OCI-LY7 (cell line): ENCODE data around the gene KPNA4. TPM values are rescaled to one million over a fixed set of nuclear protein-coding genes. Genes with fewer than 3 reads are reported as not detected.

Experiments
- BruUV-seq: library from RNA; stranded (reverse); fragments of 400-500 nt; replicated peaks from 2 replicates; lab custom pipeline; 2021; lab: Mats Ljungman, UMichigan
- CTCF ChIA-PET: fragments of 300-600 bp; sonication (Branson Sonifier 250); formaldehyde crosslinking; loops from one replicate; lab custom pipeline; 2022; ENCODE audit warnings: antibody characterized with exemption; ENCODE audit not compliant: unreplicated experiment; lab: Charles Lee
- POLR2A ChIA-PET: fragments of 300-600 bp; sonication (Branson Sonifier 250); formaldehyde crosslinking; loops from one replicate; lab custom pipeline; 2022; ENCODE audit warnings: antibody characterized with exemption; lab: Charles Lee
- DNase-seq: peaks from one replicate; pipeline ENCODE4 v3.0.0-alpha.2; 2015; ENCODE audit warnings: low spot score
- H2AFZ ChIP-seq: fragments of 200-600 bp; sonication (generic), shearing (Covaris generic); 2 replicates; pipeline ENCODE4 v1.6.1; 2014; ENCODE audit warnings: mild to moderate bottlenecking, antibody characterized with exemption, low read length, moderate library complexity
- H3K27ac ChIP-seq: fragments of 200-600 bp; sonication (generic); 2 replicates; pipeline ENCODE4 v1.5.1; 2014; ENCODE audit warnings: mixed run types, low read depth, mild to moderate bottlenecking, moderate library complexity, low read length, inconsistent platforms; ENCODE audit not compliant: poor library complexity, severe bottlenecking
- H3K36me3 ChIP-seq: fragments of 200-600 bp; sonication (generic); 2 replicates; pipeline ENCODE4 v1.6.1; 2014; ENCODE audit warnings: mild to moderate bottlenecking, antibody characterized with exemption, low read length, moderate library complexity, mixed read lengths; ENCODE audit not compliant: insufficient read depth
- H3K4me1 ChIP-seq: fragments of 200-600 bp; sonication (generic); 2 replicates; pipeline ENCODE4 v1.5.1; 2014; ENCODE audit warnings: mild to moderate bottlenecking, low read length; ENCODE audit not compliant: insufficient read depth, poor library complexity, severe bottlenecking
- H3K4me2 ChIP-seq: fragments of 200-600 bp; sonication (generic); 2 replicates; pipeline ENCODE4 v1.6.1; 2014; ENCODE audit warnings: mild to moderate bottlenecking, low read length
- H3K4me3 ChIP-seq: fragments of 200-600 bp; sonication (generic); 2 replicates; pipeline ENCODE4 v1.5.1; 2014; ENCODE audit warnings: mild to moderate bottlenecking, low read depth, low read length; ENCODE audit not compliant: poor library complexity, severe bottlenecking
- H3K79me2 ChIP-seq: fragments of 200-600 bp; sonication (generic); 2 replicates; pipeline ENCODE4 v1.6.1; 2016; ENCODE audit warnings: low read depth, mild to moderate bottlenecking, low read length, moderate library complexity, mixed read lengths; ENCODE audit not compliant: insufficient read depth
- H3K9me2 ChIP-seq: fragments of 200-600 bp; sonication (generic); 2 replicates; pipeline ENCODE4 v1.6.1; 2016; ENCODE audit warnings: mild to moderate bottlenecking, low read length, mixed read lengths; ENCODE audit not compliant: insufficient read depth
- H3K9me3 ChIP-seq: fragments of 200-600 bp; sonication (generic); 2 replicates; pipeline ENCODE4 v1.6.1; 2014; ENCODE audit warnings: mild to moderate bottlenecking, mixed run types, low read length, mixed read lengths
- H4K20me1 ChIP-seq: fragments of 200-600 bp; sonication (generic); 2 replicates; pipeline ENCODE4 v1.6.1; 2014; ENCODE audit warnings: mild to moderate bottlenecking, antibody characterized with exemption, low read length, moderate library complexity, mixed read lengths; ENCODE audit not compliant: insufficient read depth
- CTCF ChIP-seq: fragments of 200-600 bp; sonication (generic); conservative IDR thresholded peaks from 2 replicates; pipeline ENCODE4 v1.5.1; 2014; ENCODE audit warnings: mild to moderate bottlenecking, antibody characterized with exemption, low read length, moderate library complexity, mixed read lengths
- EZH2phosphoT487 ChIP-seq: fragments of 200-600 bp; sonication (generic); IDR thresholded peaks from 2 replicates; pipeline ENCODE4 v1.6.1; 2018; ENCODE audit warnings: low read depth, borderline replicate concordance, mild to moderate bottlenecking, mixed run types, antibody characterized with exemption, low read length, moderate library complexity, mixed read lengths
- intact Hi-C: fragments of 100-400 bp; cut with micrococcal nuclease; formaldehyde crosslinking; loops from one replicate; pipeline ENCODE4 v1.10.0; 2022; ENCODE audit not compliant: unreplicated experiment
- total RNA-seq, 2 experiments: library from RNA; depleted of rRNA in 1 of 2; stranded (reverse); fragments of >200 nt in 1 of 2; shearing (Covaris generic) in 1 of 2; gene quantifications; 2 replicates each; pipeline ENCODE4 v1.2.3, GENCODE V29; 2014 to 2022

Gene KPNA4
- total RNA-seq, 2 experiments from 2014 or later, result 15.7 to 46.3 TPM

DNA sequence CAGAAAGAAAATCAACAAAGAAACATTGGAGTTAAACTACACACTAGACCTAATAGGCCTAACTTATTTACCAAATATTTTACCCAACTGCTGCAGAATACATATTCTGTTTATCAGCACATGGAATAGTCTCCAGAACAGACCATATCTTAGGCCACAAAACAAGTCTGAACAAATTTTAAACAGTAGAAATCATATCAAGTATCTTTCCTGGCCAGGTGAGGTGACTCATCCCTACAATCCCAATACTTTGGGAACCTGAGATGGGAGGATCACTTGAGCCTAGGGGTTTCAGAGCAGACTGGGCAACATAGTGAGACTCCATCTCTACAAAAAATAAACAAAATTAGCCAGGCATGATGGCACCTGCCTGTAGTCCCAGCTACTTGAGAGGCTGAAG is 18.1 kb upstream of the KPNA4 start:
- Histone ChIP-seq H3K9me2 (no peaks in the 10 kb centered on the region), H3K4me2 (no peak overlapping the region), H3K9me3 (no peaks in the 10 kb centered on the region), H3K27ac (no peak overlapping the region), H3K79me2 (no peaks in the 10 kb centered on the region), H3K4me1 (no peaks in the 10 kb centered on the region), H2AFZ (no peak overlapping the region), H3K36me3 (no peaks in the 10 kb centered on the region), H3K4me3 (no peak overlapping the region), H4K20me1 (no peaks in the 10 kb centered on the region)
- DNase-seq, result no peak
- intact Hi-C loops, result no loop called here
- BruUV-seq, result no TSS peak
- CTCF ChIA-PET, result no interaction called here
- TF ChIP-seq CTCF (no peak), EZH2phosphoT487 (no peak)
- POLR2A ChIA-PET, result no interaction called here

DNA sequence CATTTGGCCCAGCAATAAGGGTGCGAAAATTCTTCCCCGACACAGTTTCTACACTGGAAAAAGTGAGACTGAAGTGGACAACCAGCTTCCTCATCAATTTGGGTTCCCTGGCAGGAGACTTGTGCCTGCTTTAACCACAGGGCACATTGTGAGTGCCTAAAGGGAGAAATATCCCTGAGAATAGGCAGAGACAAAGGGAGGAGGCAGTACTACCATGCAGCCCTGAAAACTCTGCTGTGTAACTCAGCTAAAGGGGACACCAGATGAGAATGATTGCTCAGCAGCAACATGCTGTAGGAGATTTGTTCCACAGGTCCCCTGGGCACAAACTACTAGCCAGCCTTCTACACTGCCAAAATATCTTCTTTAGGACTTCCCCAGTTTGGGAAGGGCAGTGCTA is 15.6 kb upstream of the KPNA4 start:
- Histone ChIP-seq H4K20me1 (no peaks in the 10 kb centered on the region; the same call in 1 of the 2 replicates), H3K79me2 (no peaks in the 10 kb centered on the region), H3K4me3 (no peak overlapping the region), H3K4me1 (no peaks in the 10 kb centered on the region), H3K4me2 (no peak overlapping the region), H3K27ac (no peak overlapping the region), H3K9me2 (no peaks in the 10 kb centered on the region), H3K9me3 (no peaks in the 10 kb centered on the region), H2AFZ (no peak overlapping the region), H3K36me3 (no peaks in the 10 kb centered on the region)
- intact Hi-C loops, result no loop called here
- ChIA-PET CTCF (no interaction called here), POLR2A (interaction anchor here (0.7 kb wide), 1 partner anchor 59 kb away, joined by 4 read pairs; no protein-coding TSS in a partner anchor)
- no peak for DNase-seq
- TF ChIP-seq EZH2phosphoT487 (no peak), CTCF (no peak)
- BruUV-seq, result no TSS peak

DNA sequence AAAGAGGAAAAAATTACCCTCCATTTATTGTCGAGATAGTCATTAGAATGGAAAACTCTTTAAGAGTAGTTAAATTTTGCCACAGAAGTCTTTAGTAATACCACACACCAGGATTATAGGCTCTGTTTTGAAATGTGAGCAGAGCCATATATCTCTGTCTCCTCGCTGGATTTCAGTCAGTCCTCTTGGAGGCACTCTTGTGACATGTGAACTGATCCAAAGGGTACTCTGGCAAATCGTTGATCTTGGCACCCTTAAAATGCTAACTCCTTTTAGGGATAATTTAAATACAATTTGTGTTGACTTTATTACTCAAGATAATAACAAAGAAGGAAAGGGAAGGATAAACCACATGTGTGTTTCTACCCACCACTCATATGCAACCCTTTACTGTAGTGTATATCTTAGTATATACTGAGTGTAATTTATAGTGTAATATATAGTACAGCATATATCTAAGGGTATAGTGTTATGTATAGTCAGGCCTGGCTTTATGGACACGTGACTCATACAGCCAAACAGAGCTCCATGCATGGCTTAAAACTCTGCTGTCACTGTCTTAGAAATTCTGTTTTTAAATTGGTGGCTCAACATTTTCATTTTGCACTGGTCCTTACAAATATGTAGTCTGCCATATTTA is 12.3 kb upstream of the KPNA4 start:
- Histone ChIP-seq H4K20me1 (no peaks in the 10 kb centered on the region; the same call in 1 of the 2 replicates), H3K4me2 (no peak overlapping the region), H3K9me3 (no peaks in the 10 kb centered on the region), H3K79me2 (no peaks in the 10 kb centered on the region), H3K36me3 (no peaks in the 10 kb centered on the region), H2AFZ (no peak overlapping the region), H3K4me1 (no peaks in the 10 kb centered on the region), H3K4me3 (no peak overlapping the region), H3K27ac (no peak overlapping the region), H3K9me2 (no peaks in the 10 kb centered on the region)
- TF ChIP-seq CTCF (0 out of 2 replicates have a peak, but pooled peaks have one; percentile 18), EZH2phosphoT487 (no peak)
- ChIA-PET POLR2A (interaction anchor here (0.5 to 0.6 kb wide), 2 partner anchors 45 to 571 kb away, joined by 3 to 4 read pairs; no protein-coding TSS in a partner anchor), CTCF (no interaction called here)
- intact Hi-C loops, result no loop called here
- no peak for DNase-seq
- no TSS peak for BruUV-seq
